HepG2 (cell line): ENCODE results near the gene ATRNL1. TPM values are rescaled to one million over a fixed set of nuclear protein-coding genes. Genes with fewer than 3 reads are reported as not detected.

Experiments used
- FOXA1 ChIP-seq, 2 experiments: fragments of 450-650 bp in 1 of 2; sonication (generic) in 1 of 2; formaldehyde crosslinking in 1 of 2; IDR thresholded peaks; 2 replicates each; pipeline versions ENCODE4 v1.4.0 to v1.6.1; 2016 to 2020; ENCODE audit warnings: missing genetic modification reagents in 1 of 2
- FOXK1 ChIP-seq: sonication (generic); formaldehyde crosslinking; IDR thresholded peaks from 2 replicates; pipeline ENCODE4 v1.4.0; 2020; ENCODE audit warnings: low read depth, missing genetic modification reagents, borderline replicate concordance
- HNRNPL ChIP-seq: fragments of 200-400 bp; formaldehyde crosslinking; IDR thresholded peaks from 2 replicates; pipeline ENCODE4 v1.6.1; 2017; ENCODE audit warnings: mild to moderate bottlenecking, low read depth, low read length
- KDM2A ChIP-seq: sonication (generic); formaldehyde crosslinking; IDR thresholded peaks from 2 replicates; pipeline ENCODE4 v1.4.0; 2020; ENCODE audit warnings: low read depth, missing genetic modification reagents, borderline replicate concordance
- MBD4 ChIP-seq: IDR thresholded peaks from 2 replicates; pipeline ENCODE4 v1.6.1; 2012; ENCODE audit warnings: low read length, inconsistent platforms, borderline replicate concordance
- MIXL1 ChIP-seq: IDR thresholded peaks from 2 replicates; pipeline ENCODE4 v1.6.1; 2016
- NFKB2 ChIP-seq: sonication (generic); formaldehyde crosslinking; IDR thresholded peaks from 2 replicates; pipeline ENCODE4 v1.4.0; 2020; ENCODE audit warnings: missing genetic modification reagents, borderline replicate concordance
- POLR2A ChIP-seq, 2 experiments: IDR thresholded peaks; 2 replicates each; pipeline ENCODE4 v1.6.1; 2011; ENCODE audit warnings: low read depth in 2 of 2, low read length in 2 of 2, mild to moderate bottlenecking in 1 of 2, moderate library complexity in 1 of 2; ENCODE audit not compliant: insufficient read depth in 1 of 2
- RARA ChIP-seq: IDR thresholded peaks from 2 replicates; pipeline ENCODE4 v1.6.1; 2016; ENCODE audit warnings: missing genetic modification reagents, missing compliant biosample characterization
- SIN3B ChIP-seq: fragments of 150-350 bp; IDR thresholded peaks from 2 replicates; pipeline ENCODE4 v1.6.1; 2014; ENCODE audit warnings: low read length
- SUZ12 ChIP-seq: fragments of 150-350 bp; IDR thresholded peaks from 2 replicates; pipeline ENCODE4 v1.6.1; 2014; ENCODE audit warnings: low read depth, low read length
- TARDBP ChIP-seq: sonication (generic); formaldehyde crosslinking; IDR thresholded peaks from 2 replicates; pipeline ENCODE4 v1.8.0; 2022; ENCODE audit warnings: mild to moderate bottlenecking, missing genetic modification reagents
- TBP ChIP-seq: sonication (generic); formaldehyde crosslinking; IDR thresholded peaks from 2 replicates; pipeline ENCODE4 v1.5.0; 2020; ENCODE audit warnings: missing genetic modification reagents
- TCF7 ChIP-seq: sonication (generic); IDR thresholded peaks from 2 replicates; pipeline ENCODE4 v1.6.1; 2016; ENCODE audit warnings: antibody characterized with exemption, low read depth
- XRCC5 ChIP-seq: fragments of 200-400 bp; formaldehyde crosslinking; optimal IDR thresholded peaks from 2 replicates; pipeline ENCODE3; 2017; ENCODE audit warnings: mild to moderate bottlenecking, low read length
- ZBTB3 ChIP-seq: sonication (generic); formaldehyde crosslinking; IDR thresholded peaks from 2 replicates; pipeline ENCODE4 v1.4.0; 2020; ENCODE audit warnings: low read depth, mild to moderate bottlenecking, moderate library complexity, missing genetic modification reagents, borderline replicate concordance
- ZEB1 ChIP-seq: IDR thresholded peaks from 2 replicates; pipeline ENCODE4 v1.6.1; 2012; ENCODE audit warnings: mild to moderate bottlenecking, low read depth, inconsistent platforms; ENCODE audit not compliant: insufficient replicate concordance
- ZNF329 ChIP-seq: sonication (generic); formaldehyde crosslinking; IDR thresholded peaks from 2 replicates; pipeline ENCODE4 v1.9.0; 2021; ENCODE audit warnings: low read depth, mild to moderate bottlenecking, missing genetic modification reagents
- ZNF383 ChIP-seq: sonication (generic); formaldehyde crosslinking; IDR thresholded peaks from 2 replicates; pipeline ENCODE4 v1.4.0; 2020; ENCODE audit warnings: missing genetic modification reagents, mild to moderate bottlenecking, borderline replicate concordance
- ZNF547 ChIP-seq: sonication (generic); formaldehyde crosslinking; IDR thresholded peaks from 2 replicates; pipeline ENCODE4 v1.5.1; 2020; ENCODE audit warnings: mild to moderate bottlenecking, missing genetic modification reagents
- ZNF891 ChIP-seq: sonication (generic); formaldehyde crosslinking; IDR thresholded peaks from 2 replicates; pipeline ENCODE4 v1.5.0; 2020; ENCODE audit warnings: mild to moderate bottlenecking, missing genetic modification reagents
- polyA plus RNA-seq, 8 experiments: library from polyadenylated mRNA; depleted of rRNA in 3 of 8; stranded (reverse) in 7 of 8; unstranded in 1 of 8; fragments of >200 nt; fragmentation: Illumina TruSeq in 4 of 8; extraction: Trizol in 4 of 8; gene quantifications; 2 replicates each; pipeline versions ENCODE4 v1.2.1 to v1.2.3, GENCODE V29; 2011 to 2016; ENCODE audit warnings: low read depth in 4 of 8, missing spikeins in 1 of 8, mixed read lengths in 1 of 8; ENCODE audit not compliant: insufficient read depth in 1 of 8
- total RNA-seq, 5 experiments: library from RNA; depleted of rRNA; stranded (reverse); fragments of >200 nt; fragmentation: Illumina TruSeq; extraction: Trizol; gene quantifications; 2 replicates each; pipeline ENCODE4 v1.2.3, GENCODE V29; 2016; ENCODE audit warnings: low read depth in 1 of 5
- TF ChIP-seq, protein P1 (sequence below), 2 experiments: sonication (generic) in 1 of 2; formaldehyde crosslinking in 1 of 2; IDR thresholded peaks; 2 replicates each; pipeline versions ENCODE4 v1.5.1 to v1.6.1; 2011 to 2020; ENCODE audit warnings: borderline replicate concordance in 1 of 2, low read depth in 1 of 2, low read length in 1 of 2, mild to moderate bottlenecking in 1 of 2, missing genetic modification reagents in 1 of 2, moderate library complexity in 1 of 2
- TF ChIP-seq, protein P2 (sequence below): IDR thresholded peaks from 2 replicates; pipeline ENCODE4 v1.4.0; 2020; ENCODE audit warnings: mild to moderate bottlenecking, missing genetic modification reagents
- TF ChIP-seq, protein P3 (sequence below): sonication (generic); formaldehyde crosslinking; IDR thresholded peaks from 2 replicates; pipeline ENCODE4 v1.4.0; 2020; ENCODE audit warnings: low read depth, mild to moderate bottlenecking, missing genetic modification reagents

Gene ATRNL1
- total and polyA plus RNA-seq, 2 of the 13 experiments (the other 11 are each of a cell fraction or from before 2014, with no cell fraction given) = 0.04 TPM; not detected in 1

DNA sequence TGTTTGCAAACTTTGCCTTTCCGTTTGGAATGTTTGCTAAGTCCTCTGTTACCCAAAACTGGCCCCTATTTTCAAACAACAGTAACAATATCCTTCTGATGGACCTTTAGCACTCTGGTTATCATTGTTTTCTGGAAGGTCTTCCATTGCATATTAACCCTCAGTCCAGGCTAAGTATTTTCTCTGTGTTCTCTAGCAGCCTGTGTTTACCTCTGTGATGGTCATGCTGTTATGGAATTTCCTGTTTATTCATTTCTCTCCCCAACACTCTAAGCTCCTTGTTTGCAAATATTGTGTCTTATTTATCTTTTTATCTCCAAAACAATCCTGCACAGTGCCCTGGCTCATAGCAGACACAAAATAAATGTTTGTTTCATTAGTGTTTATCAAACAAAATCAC is 560.3 kb downstream of the ATRNL1 start (continued):
- TF ChIP-seq HNRNPL = no peak
- TF ChIP-seq POLR2A (IDR thresholded peaks at IDR 0.05; ENCODE audit: insufficient read depth in 1 of 2, low read depth in 2 of 2, low read length in 2 of 2) = no peak
- TF ChIP-seq, protein P1, sequence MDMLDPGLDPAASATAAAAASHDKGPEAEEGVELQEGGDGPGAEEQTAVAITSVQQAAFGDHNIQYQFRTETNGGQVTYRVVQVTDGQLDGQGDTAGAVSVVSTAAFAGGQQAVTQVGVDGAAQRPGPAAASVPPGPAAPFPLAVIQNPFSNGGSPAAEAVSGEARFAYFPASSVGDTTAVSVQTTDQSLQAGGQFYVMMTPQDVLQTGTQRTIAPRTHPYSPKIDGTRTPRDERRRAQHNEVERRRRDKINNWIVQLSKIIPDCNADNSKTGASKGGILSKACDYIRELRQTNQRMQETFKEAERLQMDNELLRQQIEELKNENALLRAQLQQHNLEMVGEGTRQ (IDR thresholded peaks at IDR 0.05; ENCODE audit: low read depth, low read length) = no peak
- TF ChIP-seq, protein P1 (CRISPR knock-in tag; IDR thresholded peaks at IDR 0.05; ENCODE audit: borderline replicate concordance) = no peak
- TF ChIP-seq XRCC5 = no peak
- TF ChIP-seq, protein P2, sequence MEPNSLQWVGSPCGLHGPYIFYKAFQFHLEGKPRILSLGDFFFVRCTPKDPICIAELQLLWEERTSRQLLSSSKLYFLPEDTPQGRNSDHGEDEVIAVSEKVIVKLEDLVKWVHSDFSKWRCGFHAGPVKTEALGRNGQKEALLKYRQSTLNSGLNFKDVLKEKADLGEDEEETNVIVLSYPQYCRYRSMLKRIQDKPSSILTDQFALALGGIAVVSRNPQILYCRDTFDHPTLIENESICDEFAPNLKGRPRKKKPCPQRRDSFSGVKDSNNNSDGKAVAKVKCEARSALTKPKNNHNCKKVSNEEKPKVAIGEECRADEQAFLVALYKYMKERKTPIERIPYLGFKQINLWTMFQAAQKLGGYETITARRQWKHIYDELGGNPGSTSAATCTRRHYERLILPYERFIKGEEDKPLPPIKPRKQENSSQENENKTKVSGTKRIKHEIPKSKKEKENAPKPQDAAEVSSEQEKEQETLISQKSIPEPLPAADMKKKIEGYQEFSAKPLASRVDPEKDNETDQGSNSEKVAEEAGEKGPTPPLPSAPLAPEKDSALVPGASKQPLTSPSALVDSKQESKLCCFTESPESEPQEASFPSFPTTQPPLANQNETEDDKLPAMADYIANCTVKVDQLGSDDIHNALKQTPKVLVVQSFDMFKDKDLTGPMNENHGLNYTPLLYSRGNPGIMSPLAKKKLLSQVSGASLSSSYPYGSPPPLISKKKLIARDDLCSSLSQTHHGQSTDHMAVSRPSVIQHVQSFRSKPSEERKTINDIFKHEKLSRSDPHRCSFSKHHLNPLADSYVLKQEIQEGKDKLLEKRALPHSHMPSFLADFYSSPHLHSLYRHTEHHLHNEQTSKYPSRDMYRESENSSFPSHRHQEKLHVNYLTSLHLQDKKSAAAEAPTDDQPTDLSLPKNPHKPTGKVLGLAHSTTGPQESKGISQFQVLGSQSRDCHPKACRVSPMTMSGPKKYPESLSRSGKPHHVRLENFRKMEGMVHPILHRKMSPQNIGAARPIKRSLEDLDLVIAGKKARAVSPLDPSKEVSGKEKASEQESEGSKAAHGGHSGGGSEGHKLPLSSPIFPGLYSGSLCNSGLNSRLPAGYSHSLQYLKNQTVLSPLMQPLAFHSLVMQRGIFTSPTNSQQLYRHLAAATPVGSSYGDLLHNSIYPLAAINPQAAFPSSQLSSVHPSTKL (CRISPR knock-in tag) = peak; percentile 29; the same call in 1 of the 2 replicates
- TF ChIP-seq TARDBP (CRISPR knock-in tag) = no peak
- TF ChIP-seq ZNF547 (CRISPR knock-in tag) = no peak
- TF ChIP-seq FOXK1 (CRISPR knock-in tag) = no peak
- TF ChIP-seq RARA (CRISPR knock-in tag) = no peak
- 0 out of 2 replicates have a peak, but pooled peaks have one; percentile 8 for TF ChIP-seq FOXA1 (IDR thresholded peaks at IDR 0.05)
- TF ChIP-seq FOXA1 (CRISPR knock-in tag; IDR thresholded peaks at IDR 0.05) = no peak
- TF ChIP-seq, protein P3, sequence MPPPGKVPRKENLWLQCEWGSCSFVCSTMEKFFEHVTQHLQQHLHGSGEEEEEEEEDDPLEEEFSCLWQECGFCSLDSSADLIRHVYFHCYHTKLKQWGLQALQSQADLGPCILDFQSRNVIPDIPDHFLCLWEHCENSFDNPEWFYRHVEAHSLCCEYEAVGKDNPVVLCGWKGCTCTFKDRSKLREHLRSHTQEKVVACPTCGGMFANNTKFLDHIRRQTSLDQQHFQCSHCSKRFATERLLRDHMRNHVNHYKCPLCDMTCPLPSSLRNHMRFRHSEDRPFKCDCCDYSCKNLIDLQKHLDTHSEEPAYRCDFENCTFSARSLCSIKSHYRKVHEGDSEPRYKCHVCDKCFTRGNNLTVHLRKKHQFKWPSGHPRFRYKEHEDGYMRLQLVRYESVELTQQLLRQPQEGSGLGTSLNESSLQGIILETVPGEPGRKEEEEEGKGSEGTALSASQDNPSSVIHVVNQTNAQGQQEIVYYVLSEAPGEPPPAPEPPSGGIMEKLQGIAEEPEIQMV (CRISPR knock-in tag) = no peak
- no peak for TF ChIP-seq ZEB1
- TF ChIP-seq KDM2A (CRISPR knock-in tag) = no peak
- no peak for TF ChIP-seq SUZ12
- no peak for TF ChIP-seq MBD4
- TF ChIP-seq TBP = no peak
- TF ChIP-seq ZNF329 (CRISPR knock-in tag) = no peak
- no peak for TF ChIP-seq ZBTB3 (CRISPR knock-in tag)
- TF ChIP-seq NFKB2 (CRISPR knock-in tag) = no peak
- no peak for TF ChIP-seq SIN3B
- no peak for TF ChIP-seq ZNF383
- no peak for TF ChIP-seq ZNF891 (CRISPR knock-in tag)
- TF ChIP-seq MIXL1 = peak; percentile 46; the same call in 1 of the 2 replicates
- peak; percentile 34; the same call in 1 of the 2 replicates for TF ChIP-seq TCF7
